Esophagus squamous epithelium (tissue), 4 donors: Measurements from ENCODE around the gene ZNF597.

ENCODE experiments used
- CTCF ChIP-seq, 6 experiments: fragments of 450-650 bp in 4 of 6; fragments of 200-600 bp in 2 of 6; sonication (generic) in 2 of 6; IDR thresholded peaks; one replicate each; pipeline ENCODE4 v1.5.1; 2016 to 2019; ENCODE audit warnings: antibody characterized with exemption in 6 of 6, mild to moderate bottlenecking in 4 of 6, moderate library complexity in 4 of 6
- POLR2A ChIP-seq, 4 donors: fragments of 450-650 bp; IDR thresholded peaks; one replicate each; pipeline ENCODE4 v1.6.1; 2017; ENCODE audit warnings: antibody characterized with exemption in 4 of 4, mild to moderate bottlenecking in 4 of 4, moderate library complexity in 3 of 4

- TF ChIP-seq CTCF (IDR thresholded peaks at IDR 0.05) (no peak), POLR2A (IDR thresholded peaks at IDR 0.05) (no peak)
Measured at GRCh38 chr16:3454631-3455147, 11.4 kb upstream of the ZNF597 start.
